Natural killer cell (primary cell): Measurements from ENCODE around the gene UBR4. TPM values are rescaled to one million over a fixed set of nuclear protein-coding genes. Genes with fewer than 3 reads are reported as not detected.

Experiments
- ATAC-seq, 3 donors: fragments of 150-1000 bp in 2 of 3; fragments of 200-7000 bp in 1 of 3; cut with Tn5 transposase; 1 replicate in 1 of 3; 2 replicates in 2 of 3; pipeline ENCODE4 v1.10.0; 2021; ENCODE audit warnings: mild to moderate bottlenecking in 2 of 3, moderate library complexity in 2 of 3
- DNase-seq, 2 donors: peaks; one replicate each; pipeline versions ENCODE4 v3.0.0 to v3.0.0-alpha.2; 2013 to 2021; ENCODE audit warnings: mixed read lengths in 1 of 2
- H3K27ac ChIP-seq: one replicate; pipeline ENCODE4 v1.5.1; 2013; ENCODE audit warnings: mild to moderate bottlenecking, low read length
- H3K27me3 ChIP-seq: one replicate; pipeline ENCODE4 v1.6.1; 2013; ENCODE audit warnings: low read length; ENCODE audit not compliant: control insufficient read depth, insufficient read depth
- H3K36me3 ChIP-seq: one replicate; pipeline ENCODE4 v1.6.1; 2013; ENCODE audit warnings: low read length; ENCODE audit not compliant: control insufficient read depth, insufficient read depth
- H3K4me1 ChIP-seq: one replicate; pipeline ENCODE4 v1.6.1; 2013; ENCODE audit warnings: low read length; ENCODE audit not compliant: control insufficient read depth, insufficient read depth
- H3K4me3 ChIP-seq: one replicate; pipeline ENCODE4 v1.5.1; 2013; ENCODE audit warnings: low read length
- H3K9me3 ChIP-seq: one replicate; pipeline ENCODE4 v1.6.1; 2013; ENCODE audit warnings: low read length; ENCODE audit not compliant: control insufficient read depth, insufficient read depth
- H3K27ac Mint-ChIP-seq, 2 donors: one replicate each; pipeline ENCODE4 v1.8.0; 2022; ENCODE audit warnings: mild to moderate bottlenecking in 2 of 2, mixed read lengths in 2 of 2, moderate library complexity in 1 of 2
- H3K27me3 Mint-ChIP-seq, 2 donors: one replicate each; pipeline ENCODE4 v1.8.0; 2022; ENCODE audit warnings: low read depth in 2 of 2, mixed read lengths in 2 of 2
- H3K36me3 Mint-ChIP-seq: one replicate; pipeline ENCODE4 v1.8.0; 2022; ENCODE audit warnings: mixed read lengths
- H3K4me1 Mint-ChIP-seq, 2 donors: one replicate each; pipeline ENCODE4 v1.8.0; 2022; ENCODE audit warnings: mixed read lengths in 2 of 2
- H3K4me3 Mint-ChIP-seq: one replicate; pipeline ENCODE4 v1.8.0; 2022; ENCODE audit warnings: mild to moderate bottlenecking, moderate library complexity, mixed read lengths
- H3K9me3 Mint-ChIP-seq, 2 donors: one replicate each; pipeline ENCODE4 v1.8.0; 2022; ENCODE audit warnings: mixed read lengths in 2 of 2
- WGBS: methylation state at CpG from one replicate; pipeline ENCODE4 v1.1.7; 2013; ENCODE audit warnings: missing lambda C conversion rate; ENCODE audit not compliant: insufficient coverage; 5-methylcytosine and 5-hydroxymethylcytosine counted together
- intact Hi-C: fragments of 100-400 bp; cut with micrococcal nuclease; formaldehyde crosslinking; loops from one replicate; pipeline ENCODE4 v1.14.2; 2022
- total RNA-seq, 4 donors: library from RNA; stranded (reverse); fragments of 120-200 nt in 1 of 4; gene quantifications; one replicate each; pipeline versions ENCODE4 v1.2.3 to v1.2.4, GENCODE V29; 2013 to 2022
- TF ChIP-seq, protein P1 (sequence below): fragments of 200-600 bp; IDR thresholded peaks from one replicate; pipeline ENCODE4 v1.8.0; 2022; ENCODE audit warnings: antibody characterized with exemption

Gene UBR4
- total RNA-seq, 3 donors from 2014 or later (not counting 1 experiment from before 2014, with no cell fraction given), result 139 to 178 (median 158) TPM

DNA sequence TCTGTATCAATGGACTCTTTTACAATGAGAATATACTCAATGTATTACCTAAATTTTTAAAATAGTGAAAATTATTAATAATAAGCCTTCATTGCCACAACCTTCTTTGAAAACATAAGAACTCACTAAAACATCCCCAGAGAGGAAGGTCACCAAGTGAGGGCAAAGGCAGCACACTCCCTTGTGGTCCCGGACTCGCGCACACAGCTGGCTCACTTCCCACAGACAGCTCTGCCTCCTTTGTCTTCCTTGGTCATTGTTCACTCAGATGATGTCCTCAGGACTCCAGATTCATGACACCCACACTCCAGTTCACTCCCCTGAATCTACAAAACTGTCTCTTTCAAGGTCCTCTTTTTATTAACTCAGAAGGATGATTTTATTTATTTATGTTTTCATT, 19.2 kb upstream of the UBR4 start:
- no peak overlapping the region for H3K27ac Mint-ChIP-seq
- Histone ChIP-seq H3K4me1 (no peaks in the 10 kb centered on the region), H3K27ac (no peak overlapping the region), H3K36me3 (peaks cover 74% of the 10 kb centered on the region), H3K9me3 (no peaks in the 10 kb centered on the region), H3K27me3 (no peaks in the 10 kb centered on the region), H3K4me3 (no peak overlapping the region)
- H3K9me3 Mint-ChIP-seq, result no peaks in the 10 kb centered on the region
- H3K36me3 Mint-ChIP-seq, result peaks cover 13% of the 10 kb centered on the region
- TF ChIP-seq, protein P1, sequence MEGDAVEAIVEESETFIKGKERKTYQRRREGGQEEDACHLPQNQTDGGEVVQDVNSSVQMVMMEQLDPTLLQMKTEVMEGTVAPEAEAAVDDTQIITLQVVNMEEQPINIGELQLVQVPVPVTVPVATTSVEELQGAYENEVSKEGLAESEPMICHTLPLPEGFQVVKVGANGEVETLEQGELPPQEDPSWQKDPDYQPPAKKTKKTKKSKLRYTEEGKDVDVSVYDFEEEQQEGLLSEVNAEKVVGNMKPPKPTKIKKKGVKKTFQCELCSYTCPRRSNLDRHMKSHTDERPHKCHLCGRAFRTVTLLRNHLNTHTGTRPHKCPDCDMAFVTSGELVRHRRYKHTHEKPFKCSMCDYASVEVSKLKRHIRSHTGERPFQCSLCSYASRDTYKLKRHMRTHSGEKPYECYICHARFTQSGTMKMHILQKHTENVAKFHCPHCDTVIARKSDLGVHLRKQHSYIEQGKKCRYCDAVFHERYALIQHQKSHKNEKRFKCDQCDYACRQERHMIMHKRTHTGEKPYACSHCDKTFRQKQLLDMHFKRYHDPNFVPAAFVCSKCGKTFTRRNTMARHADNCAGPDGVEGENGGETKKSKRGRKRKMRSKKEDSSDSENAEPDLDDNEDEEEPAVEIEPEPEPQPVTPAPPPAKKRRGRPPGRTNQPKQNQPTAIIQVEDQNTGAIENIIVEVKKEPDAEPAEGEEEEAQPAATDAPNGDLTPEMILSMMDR, result no peak
- 93% methylated on average over 3 of the region's 3 CpGs for WGBS
- intact Hi-C loops, result no loop called here
- H3K4me1 Mint-ChIP-seq, result no peaks in the 10 kb centered on the region
- DNase-seq, result no peak
- no peaks in the 10 kb centered on the region for H3K27me3 Mint-ChIP-seq
- ATAC-seq, result no peak
- no peak overlapping the region for H3K4me3 Mint-ChIP-seq

DNA sequence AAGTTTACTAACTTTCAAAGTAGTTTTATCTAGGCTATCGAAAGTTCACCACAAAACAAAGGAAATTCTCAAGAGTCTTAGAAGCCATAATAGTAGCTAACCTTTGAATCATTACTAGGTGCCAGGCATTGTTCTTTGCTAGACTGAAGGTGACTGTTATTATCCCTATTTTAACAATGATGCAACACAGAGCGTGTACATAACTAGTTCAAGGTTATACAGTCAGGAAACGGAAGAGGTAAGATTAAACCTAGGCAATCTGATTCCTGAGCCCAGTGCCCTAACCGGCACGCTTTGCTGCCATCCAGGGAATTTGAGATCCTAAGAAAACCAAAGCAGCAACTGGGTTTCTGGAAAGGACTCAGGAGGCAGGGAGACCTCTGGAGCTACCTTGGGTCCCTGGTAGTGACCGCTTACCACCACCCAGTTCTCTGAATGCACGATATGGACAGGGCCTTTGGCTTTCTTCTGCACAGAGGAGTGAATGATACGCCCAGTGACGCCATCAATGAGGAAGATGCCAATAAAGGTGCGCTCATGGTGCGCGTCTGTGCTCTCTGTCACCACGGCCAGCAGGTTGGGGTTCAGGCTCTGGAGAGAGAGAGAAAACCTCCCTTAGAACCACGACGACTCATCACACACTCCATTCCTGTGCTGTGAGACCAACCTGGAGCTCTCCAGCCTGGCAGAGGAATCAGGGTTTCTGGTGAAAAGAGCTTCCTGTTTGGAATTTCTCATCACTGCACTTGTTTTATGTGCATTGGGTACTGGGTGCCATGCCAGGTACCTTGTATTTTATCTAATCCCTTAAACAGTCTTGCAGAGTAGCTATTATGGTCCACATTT, 13.1 kb upstream of the UBR4 start:
- Histone ChIP-seq H3K9me3 (no peaks in the 10 kb centered on the region), H3K27me3 (no peaks in the 10 kb centered on the region), H3K4me3 (no peak overlapping the region), H3K27ac (no peak overlapping the region), H3K4me1 (no peaks in the 10 kb centered on the region), H3K36me3 (peaks cover 72% of the 10 kb centered on the region)
- no peak overlapping the region for H3K27ac Mint-ChIP-seq
- no peak overlapping the region for H3K4me3 Mint-ChIP-seq
- WGBS, result 92% methylated on average over 13 of the region's 15 CpGs
- H3K9me3 Mint-ChIP-seq, result no peaks in the 10 kb centered on the region
- H3K4me1 Mint-ChIP-seq, result no peaks in the 10 kb centered on the region
- ATAC-seq (no peak), DNase-seq (no peak)
- H3K36me3 Mint-ChIP-seq, result peaks cover 33% of the 10 kb centered on the region
- TF ChIP-seq, protein P1, result no peak
- H3K27me3 Mint-ChIP-seq, result no peaks in the 10 kb centered on the region
- intact Hi-C loops, result no loop called here

DNA sequence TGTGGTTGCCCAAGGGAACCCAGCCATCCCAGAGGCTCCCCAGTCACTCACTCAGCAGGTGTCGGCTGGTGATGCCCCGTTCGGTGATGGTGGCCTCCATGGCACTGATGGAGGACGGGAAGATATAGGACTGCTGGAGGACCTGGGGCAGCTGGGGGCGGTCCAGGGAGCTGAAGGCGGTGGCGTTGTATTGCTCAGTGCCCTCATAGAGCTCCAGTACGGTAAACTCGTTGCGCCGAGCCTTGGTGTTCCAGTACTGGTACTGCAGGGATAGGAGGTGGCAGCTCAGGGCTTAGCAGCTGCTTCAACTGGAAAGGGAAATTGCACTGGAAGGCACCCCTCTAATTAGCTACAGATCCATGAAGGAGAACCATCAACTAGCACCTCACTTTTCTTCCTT, 12.5 kb upstream of the UBR4 start:
- TF ChIP-seq, protein P1, result no peak
- no peak for ATAC-seq
- Histone ChIP-seq H3K27ac (no peak overlapping the region), H3K36me3 (peaks cover 77% of the 10 kb centered on the region), H3K27me3 (no peaks in the 10 kb centered on the region), H3K4me1 (no peaks in the 10 kb centered on the region), H3K4me3 (no peak overlapping the region), H3K9me3 (no peaks in the 10 kb centered on the region)
- H3K9me3 Mint-ChIP-seq, result no peaks in the 10 kb centered on the region
- peaks cover 0 to 5% of the 10 kb centered on the region in 2 donors for H3K4me1 Mint-ChIP-seq
- no peak overlapping the region for H3K4me3 Mint-ChIP-seq
- H3K27me3 Mint-ChIP-seq, result no peaks in the 10 kb centered on the region
- intact Hi-C loops, result no loop called here
- 99% methylated on average over 11 of the region's 11 CpGs for WGBS
- H3K36me3 Mint-ChIP-seq, result peaks cover 33% of the 10 kb centered on the region
- DNase-seq, result no peak
- H3K27ac Mint-ChIP-seq, result no peak overlapping the region
